ENCODE results near the gene NCKAP5.

Gene NCKAP5

GRCh38 chr2:133511679-133512078 lies 56.6 kb downstream of the NCKAP5 start:
- TF ChIP-seq CTCF (IDR thresholded peaks at IDR 0.05; ENCODE audit: insufficient read depth, low read depth, low read length, missing control alignments) = no peak
- DNase-seq (ENCODE audit: low read depth) = no peak
- H3K4me3 ChIP-seq (ENCODE audit: low read length) = no peak overlapping the region

GRCh38 chr2:133509777-133510176 lies 58.5 kb downstream of the NCKAP5 start:
- H3K4me3 ChIP-seq (ENCODE audit: low read length) = no peak overlapping the region
- peak; percentile 68 for DNase-seq (ENCODE audit: low read depth)
- TF ChIP-seq CTCF (IDR thresholded peaks at IDR 0.05; ENCODE audit: insufficient read depth, low read depth, low read length, missing control alignments) = no peak

GRCh38 chr2:133508546-133509165 lies 59.6 kb downstream of the NCKAP5 start:
- TF ChIP-seq CTCF (IDR thresholded peaks at IDR 0.05; ENCODE audit: insufficient read depth, low read depth, low read length, missing control alignments) = no peak
- no peak overlapping the region for H3K4me3 ChIP-seq (ENCODE audit: low read length)
- no peak for DNase-seq (ENCODE audit: low read depth)

- peak; percentile 49 for DNase-seq (ENCODE audit: low read depth)
- H3K4me3 ChIP-seq (ENCODE audit: low read length) = no peak overlapping the region
- no peak for TF ChIP-seq CTCF (IDR thresholded peaks at IDR 0.05; ENCODE audit: insufficient read depth, low read depth, low read length, missing control alignments)
Observed at GRCh38 chr2:133506996-133507395, 61.3 kb downstream of the NCKAP5 start.

DNA sequence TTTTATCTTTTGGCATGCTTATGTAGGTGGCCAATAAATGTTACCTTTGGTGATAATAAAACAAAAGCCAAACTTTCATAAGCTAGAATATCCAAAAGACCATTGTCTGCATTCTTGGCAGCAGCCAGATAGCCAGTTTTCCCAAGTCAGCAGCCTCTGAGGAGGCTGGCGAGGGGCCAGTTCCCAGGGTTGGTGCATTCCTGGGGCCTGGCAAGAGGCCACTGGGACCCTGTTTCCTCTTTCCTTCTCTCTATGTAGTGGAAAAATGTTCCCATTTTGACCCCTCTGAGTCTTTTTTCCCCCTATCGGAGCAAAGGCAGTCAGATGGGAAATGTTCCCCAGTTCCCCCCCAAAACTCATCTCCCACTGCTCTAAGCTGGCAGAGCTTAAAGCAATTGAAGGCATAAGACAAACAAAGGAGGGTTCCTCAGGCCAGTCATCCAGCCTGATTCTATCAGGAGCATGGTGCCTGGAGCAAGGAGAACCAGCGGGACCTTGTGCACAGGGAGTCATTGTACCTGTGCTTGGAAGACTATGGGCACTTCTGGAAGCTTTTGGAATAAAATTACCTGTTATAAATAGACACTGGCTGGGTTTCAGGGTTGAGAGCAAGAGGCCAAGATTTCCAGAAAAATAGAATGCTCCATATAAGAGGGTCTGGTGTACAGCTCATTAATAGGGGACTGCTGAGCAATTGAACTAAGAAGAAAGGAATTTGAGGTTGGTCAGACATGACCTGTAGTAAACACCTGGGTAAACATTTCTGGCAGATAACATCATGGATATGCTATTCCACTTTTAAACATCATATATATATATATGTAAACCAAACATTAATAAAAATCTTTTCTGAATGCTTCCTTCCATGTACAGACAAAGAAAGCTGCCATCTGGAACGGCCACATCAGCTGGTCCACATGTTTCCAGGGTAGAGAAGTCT lies 63.4 kb downstream of the NCKAP5 start:
- no peak for TF ChIP-seq CTCF (IDR thresholded peaks at IDR 0.05; ENCODE audit: insufficient read depth, low read depth, low read length, missing control alignments)
- peak; percentile 68 for DNase-seq (ENCODE audit: low read depth)
- H3K4me3 ChIP-seq (ENCODE audit: low read length) = no peak overlapping the region

- H3K4me3 ChIP-seq (ENCODE audit: low read length) = no peak overlapping the region
- TF ChIP-seq CTCF (IDR thresholded peaks at IDR 0.05; ENCODE audit: insufficient read depth, low read depth, low read length, missing control alignments) = no peak
- no peak for DNase-seq (ENCODE audit: low read depth)
Observed at GRCh38 chr2:133503927-133504326, 64.3 kb downstream of the NCKAP5 start.
